Activated CD4-positive, alpha-beta T cell treated with anti-CD3 and anti-CD28 coated beads, Interleukin-2, amount 50 U/mL, for 4 hours (primary cell): ENCODE results near the gene DLX3.

Source experiments
- DNase-seq, 2 experiments: peaks; one replicate each; pipeline ENCODE4 v3.0.0-alpha.2; 2020

DLX3 gene

DNA sequence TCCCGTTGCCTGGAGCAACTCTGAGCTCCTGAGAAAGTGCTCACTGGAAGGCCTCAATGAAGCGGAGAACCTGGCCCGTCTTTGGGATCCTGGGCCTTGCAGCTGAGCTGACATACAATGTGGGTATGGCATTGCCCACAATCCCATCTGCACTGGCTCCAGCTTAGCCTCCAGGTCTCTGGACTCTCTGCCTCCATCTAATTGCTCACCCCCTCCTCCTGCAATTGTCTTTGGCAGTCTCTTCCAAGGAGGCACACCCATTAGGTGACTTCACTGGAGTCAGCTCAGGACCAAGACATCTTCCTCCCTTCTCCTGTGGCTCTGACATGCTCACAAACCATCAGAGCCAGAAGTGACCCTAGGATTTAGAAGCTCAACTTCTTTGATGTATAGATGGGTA lies 24.5 kb downstream of the DLX3 start:
- no peak for DNase-seq

DNA sequence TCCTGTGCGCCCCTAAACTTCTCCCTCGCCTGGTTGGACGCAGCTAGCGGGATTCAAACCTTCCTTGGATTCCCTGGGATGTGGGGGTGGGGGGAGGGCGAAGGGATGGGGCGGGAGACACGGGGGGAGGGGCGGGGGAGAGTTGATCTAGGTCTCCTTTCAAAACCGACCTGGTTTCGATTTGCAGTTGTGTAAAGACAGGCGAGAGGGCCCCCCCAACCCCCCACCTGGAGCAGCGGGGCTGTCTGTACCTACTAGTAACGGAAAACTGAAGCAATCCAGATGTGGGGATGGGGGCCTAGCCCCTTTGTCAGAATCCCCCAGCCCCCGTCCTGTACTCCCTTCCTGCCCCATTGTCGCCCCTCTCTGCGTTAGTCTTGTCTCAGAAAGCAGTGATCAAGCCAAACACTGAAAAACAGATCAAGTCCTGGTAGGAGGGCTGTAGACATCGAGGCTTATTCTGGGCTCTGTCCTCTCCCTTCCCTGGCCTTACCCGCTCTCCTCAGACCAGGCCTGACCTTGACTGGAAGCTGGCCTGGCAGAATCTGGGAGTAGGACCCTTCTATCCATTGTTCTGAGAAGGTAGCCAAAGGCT lies 25.1 kb downstream of the DLX3 start:
- DNase-seq, result no peak

DNA sequence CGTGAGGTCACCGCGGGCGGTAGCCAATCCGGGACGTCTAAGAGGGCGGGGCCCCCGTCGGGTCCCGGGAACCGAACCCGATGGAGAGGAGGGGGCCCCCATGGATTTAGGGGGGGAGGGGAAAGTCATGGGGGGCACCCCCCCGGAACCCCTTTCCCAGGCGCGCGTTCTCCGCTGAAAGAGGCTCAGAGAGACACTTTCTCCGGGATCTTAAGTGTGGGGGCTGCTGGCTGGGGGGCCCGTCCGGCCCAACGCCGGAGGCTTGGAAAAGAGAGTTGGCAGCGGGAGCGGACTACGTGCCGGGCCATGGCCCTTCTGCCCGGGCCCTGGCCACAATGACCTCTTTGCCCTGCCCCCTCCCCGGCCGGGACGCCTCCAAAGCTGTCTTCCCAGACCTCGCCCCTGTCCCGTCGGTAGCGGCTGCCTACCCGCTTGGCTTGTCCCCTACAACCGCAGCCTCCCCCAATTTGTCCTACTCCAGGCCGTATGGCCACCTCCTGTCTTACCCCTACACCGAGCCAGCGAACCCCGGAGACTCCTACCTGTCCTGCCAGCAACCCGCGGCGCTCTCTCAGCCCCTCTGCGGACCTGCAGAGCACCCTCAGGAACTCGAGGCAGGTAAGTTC lies 25.8 kb downstream of the DLX3 start, which contains the start of gene DLX4:
DLX4 (plus strand) TSS at position 57 of the 626 bp plus-strand sequence; CDS start at position 336, 279 bp downstream.
- DNase-seq, result no peak

DNA sequence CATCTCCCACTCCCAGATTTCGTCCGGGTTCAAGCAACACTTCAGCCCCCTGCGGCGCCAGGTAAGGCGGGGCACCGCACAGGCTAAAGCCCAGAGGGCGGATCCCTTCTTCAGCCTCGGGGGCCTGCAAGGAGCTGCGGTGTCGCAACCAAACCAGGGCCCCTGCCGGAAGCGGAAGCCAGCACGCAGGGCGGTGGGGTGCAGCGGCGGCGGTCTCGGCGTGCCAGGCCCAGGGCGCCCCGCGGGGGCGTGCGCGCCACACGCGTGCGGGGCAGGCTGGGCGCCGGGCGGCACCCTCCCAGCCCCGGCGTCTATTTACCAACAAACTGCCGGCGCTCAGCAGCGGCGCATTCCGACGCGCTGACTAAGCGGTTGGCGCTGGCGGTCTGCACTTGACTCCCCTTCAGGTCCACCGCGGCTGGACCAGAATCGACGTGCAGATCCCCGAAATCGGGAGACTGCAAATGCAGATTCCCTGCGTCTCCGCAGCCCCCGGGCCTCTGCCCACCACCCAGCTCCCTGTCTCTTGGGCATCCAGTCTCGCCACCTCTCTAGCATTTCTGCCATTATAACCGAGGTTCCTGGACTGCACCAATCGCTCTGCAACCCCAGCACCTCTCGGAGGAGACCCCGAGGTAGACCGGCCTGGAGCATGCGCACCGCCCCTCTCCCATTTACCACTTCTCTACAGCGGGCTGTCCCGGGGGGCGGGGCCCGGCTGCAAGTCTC lies 26.5 kb downstream of the DLX3 start:
- DNase-seq, result peak; percentile 44 to 55

DNA sequence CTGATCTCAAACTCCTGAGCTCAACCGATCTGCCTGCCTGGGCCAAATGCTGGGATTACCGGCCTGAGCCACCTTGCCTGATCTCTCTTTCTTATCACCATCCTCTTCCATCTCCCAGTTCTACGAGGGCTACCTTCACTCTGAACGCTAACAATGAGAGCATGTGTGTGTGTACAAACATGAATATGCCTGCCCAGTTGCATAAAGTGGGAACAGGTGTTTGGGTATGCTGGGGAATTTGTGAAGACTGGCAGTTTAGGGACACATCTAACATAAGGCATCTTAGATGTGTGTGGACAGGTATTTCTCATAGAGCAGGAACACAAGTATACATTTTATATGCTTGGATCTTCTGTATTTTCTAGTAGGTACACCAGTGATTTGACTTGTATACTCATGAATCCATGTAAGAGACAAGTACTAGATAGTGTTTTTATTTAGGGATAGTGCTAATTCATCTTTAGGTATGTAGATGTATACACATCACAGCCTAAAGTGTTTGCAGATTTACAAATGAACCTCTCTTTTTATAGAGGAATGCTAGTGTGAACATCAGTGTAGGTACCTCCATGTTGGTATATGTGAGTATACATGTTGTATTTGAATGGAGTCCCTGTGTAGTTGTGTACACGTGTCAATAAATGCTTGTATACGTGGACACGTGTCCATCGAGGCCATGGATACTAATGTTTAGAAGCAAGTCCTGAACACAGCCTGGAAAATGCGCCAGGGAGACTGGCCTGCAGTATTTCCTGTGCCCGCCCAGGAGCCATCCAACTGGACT lies 27.2 kb downstream of the DLX3 start:
- DNase-seq, result no peak

DNA sequence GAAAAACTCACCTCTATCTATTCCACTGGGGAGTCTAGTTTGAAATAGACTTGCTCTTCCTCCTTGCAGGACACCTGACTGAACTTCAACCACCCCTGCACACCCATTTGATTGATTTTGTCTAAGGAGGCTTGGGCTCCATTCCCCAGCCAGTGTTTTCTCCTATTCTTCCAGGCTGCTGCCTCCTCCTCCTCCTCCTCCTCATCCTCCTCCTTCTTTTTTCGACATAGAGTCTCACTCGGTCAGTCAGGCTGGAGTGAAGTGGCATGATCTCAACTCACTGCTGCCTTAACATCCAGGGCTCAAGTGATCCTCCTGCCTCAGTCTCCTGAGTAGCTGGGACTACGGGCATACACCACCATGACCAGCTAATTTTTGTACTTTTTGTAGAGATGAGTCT lies 27.8 kb downstream of the DLX3 start:
- no peak for DNase-seq

DNA sequence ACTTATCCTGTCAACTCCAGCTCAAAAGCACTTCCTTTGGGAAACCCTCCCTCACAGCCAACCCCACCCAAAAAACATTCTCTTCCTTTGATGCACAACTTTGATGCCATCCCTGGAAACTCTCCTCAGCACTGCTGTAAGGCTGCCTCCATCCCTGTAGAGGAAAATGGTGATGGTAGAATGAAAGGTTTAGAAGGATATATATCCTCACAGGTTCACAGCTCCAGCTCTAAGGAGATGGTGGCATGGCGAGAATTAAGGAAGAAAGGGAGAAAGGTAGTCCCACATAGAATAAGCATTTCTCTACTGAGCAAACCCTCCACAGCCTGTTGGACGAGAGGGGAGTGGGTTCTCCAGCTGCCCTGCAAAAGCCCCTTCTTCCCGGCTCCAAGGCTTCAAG lies 28.3 kb downstream of the DLX3 start:
- no peak for DNase-seq

DNA sequence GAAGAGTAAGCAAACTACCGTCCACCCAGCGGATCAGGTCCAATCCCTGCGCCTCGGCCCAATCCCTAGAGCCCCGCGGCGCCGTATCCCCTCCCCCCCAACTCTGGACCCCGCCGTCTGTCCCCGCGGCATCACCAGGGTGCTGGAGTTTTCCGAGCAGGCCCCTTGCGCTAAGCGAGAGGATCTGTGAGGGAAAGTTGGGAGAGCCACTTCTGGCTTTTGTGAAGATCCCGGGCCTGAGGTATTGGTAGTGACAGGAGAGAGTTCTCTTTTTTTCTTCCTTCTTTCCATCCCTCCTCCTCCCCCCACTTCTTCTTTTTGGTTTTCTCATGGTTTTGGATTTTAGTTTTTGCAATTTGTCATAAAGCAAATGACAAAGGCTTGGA lies 29.5 kb downstream of the DLX3 start:
- DNase-seq, result no peak

DNA sequence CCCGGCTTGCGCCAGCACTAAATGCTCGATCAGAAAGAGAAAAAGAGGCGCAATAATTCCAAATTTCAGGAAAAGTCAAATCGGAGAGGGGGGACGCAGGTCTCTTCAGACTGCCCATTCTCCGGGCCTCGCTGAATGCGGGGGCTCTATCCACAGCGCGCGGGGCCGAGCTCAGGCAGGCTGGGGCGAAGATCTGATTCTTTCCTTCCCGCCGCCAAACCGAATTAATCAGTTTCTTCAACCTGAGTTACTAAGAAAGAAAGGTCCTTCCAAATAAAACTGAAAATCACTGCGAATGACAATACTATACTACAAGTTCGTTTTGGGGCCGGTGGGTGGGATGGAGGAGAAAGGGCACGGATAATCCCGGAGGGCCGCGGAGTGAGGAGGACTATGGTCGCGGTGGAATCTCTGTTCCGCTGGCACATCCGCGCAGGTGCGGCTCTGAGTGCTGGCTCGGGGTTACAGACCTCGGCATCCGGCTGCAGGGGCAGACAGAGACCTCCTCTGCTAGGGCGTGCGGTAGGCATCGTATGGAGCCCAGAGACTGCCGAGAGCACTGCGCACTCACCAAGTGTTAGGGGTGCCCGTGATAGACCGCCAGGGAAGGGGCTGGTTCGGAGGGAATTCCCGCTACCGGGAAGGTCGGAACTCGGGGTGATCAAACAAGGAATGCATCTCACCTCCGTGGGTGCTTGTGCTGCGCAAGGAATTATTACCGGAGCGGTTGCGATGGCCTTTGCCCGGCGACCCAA lies 30.1 kb downstream of the DLX3 start:
- DNase-seq, result peak in 1 of 2 experiments; percentile 11

DNA sequence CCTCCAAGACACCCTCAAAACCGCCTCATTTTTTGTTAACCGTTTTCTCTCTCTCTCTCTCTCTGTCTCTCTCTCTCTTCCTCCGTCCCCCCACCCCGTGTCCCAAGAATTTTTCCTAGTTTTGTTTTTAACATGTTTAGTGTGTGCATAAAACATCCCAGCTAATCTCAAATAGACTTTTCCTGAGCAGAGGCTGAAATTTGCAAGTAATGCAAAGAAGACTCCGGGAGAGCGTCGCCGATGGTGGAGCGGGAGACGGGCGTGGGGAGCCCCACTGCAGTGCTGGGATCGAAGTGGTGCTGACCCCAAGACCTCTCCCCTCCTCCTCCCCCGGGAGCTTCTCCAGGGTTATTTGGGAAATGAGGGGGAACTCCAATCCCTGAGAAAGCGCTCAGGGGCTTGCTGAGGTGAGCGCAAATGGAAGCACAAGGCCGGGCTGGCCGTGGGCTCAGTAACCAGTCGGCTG lies 30.7 kb downstream of the DLX3 start:
- no peak for DNase-seq

DNA sequence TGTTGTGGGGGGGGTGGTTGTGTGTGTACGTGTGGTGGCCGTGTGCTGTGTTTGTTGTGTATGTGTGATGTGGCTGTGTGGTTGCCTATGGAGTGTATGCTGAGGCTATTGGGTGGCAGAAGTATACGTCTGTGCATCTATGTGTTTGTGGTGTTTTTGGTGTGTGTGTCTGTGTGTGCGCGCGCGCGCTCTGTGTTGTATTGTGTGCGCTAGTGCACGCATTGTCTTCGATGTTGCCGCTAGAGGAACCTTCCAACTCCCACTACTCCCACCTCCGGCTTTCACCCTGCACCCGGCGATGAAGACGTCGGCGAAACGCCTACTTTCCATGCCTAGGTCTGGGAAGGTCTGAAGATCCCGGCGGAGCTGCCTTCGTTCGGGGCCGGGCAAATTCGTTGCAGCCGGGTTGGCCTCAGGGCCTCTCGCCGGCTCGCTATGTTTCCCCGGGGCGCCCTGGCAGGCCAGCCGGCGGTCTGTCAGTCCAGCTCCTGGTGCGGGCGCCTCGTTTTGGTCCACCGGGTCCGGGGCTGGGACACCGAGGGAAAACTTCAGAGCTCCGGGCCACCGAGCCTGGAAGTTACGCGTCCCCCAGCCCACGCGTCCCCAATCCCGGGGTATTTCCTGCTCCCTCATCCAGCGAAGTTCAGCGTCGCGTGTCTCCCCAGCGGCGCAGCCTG lies 31.3 kb downstream of the DLX3 start:
- no peak for DNase-seq

DNA sequence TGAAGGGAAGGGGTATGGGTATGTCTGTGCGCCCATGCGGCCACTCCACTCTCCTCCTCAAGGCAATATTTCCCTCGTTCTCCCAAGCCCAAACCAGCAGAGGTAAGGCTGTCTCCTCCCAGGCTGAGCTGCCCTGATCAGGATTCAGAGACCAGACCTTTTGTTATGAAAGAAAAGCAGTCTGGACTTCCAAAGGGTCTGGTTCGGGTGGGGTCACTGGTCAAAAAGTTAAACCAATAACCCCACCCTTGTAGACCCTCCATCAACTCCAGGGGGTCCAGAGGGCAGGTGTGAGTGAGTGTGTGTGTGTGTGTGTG lies 31.8 kb downstream of the DLX3 start:
- DNase-seq, result no peak

DNA sequence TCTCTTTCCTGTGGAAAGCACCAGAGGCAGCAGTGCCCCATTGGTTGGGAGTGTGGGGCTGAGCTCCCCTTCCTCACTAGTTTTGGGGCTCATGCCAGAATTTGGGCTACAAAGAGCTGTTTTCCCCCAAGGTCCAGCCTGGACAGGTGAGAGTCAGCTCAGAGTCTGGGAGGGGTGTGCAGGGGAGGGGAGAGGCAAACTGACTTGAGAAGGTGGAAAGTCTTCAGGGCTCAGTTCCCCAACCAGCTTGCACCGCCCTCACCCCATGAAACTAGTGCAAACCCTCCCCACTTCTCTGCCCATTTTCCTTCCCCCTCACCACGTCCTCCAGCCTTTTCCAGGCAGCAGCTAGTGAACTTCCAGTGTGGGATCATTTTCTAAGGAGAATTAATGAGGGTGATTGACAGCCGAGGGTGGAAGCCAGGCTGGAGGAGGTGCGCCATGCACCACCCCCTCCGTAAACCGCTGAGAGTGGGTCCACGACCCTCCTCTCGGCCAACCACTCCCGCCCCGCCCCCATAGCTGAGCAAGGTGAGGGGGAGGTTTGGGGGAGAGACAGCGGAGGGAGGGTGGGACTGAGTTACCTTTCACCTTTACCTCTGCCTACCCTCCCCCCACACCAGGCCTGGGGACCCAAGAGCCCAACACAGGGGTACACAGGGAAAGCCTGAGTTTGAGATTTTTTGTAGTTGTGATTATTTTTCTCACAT lies 32.3 kb downstream of the DLX3 start:
- no peak for DNase-seq

DNA sequence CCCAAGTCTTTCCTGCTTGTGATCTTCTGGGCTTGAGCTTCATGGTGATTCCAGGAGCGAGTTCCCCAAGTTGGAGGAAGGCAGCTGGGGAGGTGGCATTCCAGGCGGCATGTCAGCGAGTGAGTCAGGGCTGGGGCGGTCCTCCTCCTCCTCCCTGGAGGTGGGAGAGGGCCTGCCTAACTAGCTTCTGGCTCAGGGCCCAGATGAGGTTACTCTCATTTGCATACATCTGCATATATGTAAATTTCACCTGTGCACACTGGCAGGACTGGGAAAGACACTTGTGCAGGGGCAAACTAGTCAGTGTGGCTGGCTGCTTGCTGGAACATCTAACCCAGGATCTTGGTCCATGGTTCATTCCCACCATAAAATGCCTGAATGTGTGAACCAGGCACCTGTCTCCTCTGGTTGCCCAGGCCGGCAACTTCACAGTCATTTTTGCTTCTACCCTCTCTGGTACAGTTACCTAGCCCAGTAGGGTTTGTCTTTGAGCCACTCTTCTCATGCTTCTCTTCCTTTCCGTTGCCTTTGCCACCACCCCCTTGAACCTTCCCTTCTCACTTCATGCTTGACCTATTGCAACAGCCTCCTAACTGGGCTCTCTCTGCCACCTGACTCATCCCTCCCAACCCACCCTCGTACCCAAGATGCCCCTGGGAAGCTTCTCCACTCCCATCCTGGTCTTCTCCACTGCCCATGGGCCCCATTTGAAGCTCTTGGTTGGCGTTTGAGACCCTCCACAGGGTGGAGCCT lies 35.7 kb downstream of the DLX3 start:
- no peak for DNase-seq

DNA sequence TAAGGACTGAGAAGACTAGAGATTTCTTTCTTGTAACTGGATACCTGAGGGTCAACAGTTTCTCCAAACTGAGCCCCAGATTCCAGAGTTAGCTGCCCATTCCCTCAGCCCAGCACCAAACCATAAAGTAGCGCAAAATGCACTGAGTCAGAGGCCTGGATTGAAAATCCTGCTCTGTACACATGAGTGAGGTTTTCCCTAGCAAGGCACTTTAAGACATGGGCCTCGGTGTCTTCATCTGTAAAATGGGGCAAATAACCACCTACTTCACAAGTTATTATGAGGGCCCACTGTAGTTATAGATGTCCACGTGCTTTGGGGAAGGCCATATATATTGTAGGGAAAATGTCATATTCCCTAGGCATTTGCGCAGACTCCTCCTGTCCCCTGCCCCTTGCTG lies 36.3 kb downstream of the DLX3 start:
- no peak for DNase-seq

DNA sequence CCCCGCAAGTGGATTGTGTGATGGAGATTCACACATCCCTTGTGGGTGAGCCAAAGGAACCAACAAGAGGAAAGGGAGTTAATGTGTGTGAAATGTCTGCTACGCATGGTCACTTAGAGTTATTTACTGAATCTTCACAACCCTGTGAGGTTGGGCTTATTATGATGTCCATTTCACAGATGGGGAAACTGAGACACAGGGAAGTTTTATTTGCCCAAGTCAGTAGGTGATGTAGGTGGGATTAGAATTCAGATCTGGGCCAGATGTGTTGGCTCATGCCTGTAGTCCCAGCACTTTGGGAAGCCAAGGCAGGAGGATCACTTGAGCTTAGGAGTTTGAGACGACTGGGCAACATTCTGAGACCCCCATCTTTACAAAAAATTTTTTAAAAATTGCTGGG lies 37.7 kb downstream of the DLX3 start:
- DNase-seq, result no peak

DNA sequence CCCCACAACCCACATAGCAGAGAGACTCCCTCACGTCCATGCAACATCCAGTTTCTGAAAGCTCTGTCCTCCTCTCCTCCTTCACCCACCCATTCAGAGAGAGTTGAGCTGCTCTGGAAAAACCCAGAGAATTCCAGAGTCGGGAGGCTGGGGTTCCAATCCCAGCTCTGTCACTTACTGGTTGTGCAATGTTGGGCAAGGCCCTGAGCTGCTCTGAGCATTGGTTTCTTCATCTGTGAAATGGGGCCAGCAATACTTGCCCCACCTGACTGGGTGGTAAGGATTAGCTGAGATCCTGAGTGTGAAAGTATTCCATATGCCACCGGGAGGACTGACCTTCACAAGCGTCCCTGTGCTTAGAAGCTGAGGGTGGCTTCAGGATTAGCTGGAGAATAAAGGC lies 38.2 kb downstream of the DLX3 start:
- no peak for DNase-seq

DNA sequence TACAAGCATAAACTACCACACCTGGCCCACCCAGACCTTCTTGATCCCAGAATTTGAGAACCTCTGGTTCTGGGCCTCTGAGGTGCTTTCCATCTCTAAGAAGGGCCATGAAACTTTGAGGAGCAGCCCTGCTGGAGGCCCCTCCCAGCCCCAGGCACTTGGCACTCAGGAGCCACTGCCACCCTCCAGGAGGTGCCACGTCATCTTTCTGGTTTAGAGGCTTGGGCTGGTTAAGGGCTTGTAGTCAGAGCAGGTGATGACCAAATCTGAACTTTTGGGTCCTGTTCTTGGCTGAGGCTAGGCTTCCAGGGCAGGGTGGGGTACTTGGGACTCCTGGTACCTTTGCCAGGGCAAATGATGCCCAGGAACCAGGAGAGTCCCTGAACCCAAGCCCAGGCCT lies 39.9 kb downstream of the DLX3 start:
- DNase-seq, result no peak

DNA sequence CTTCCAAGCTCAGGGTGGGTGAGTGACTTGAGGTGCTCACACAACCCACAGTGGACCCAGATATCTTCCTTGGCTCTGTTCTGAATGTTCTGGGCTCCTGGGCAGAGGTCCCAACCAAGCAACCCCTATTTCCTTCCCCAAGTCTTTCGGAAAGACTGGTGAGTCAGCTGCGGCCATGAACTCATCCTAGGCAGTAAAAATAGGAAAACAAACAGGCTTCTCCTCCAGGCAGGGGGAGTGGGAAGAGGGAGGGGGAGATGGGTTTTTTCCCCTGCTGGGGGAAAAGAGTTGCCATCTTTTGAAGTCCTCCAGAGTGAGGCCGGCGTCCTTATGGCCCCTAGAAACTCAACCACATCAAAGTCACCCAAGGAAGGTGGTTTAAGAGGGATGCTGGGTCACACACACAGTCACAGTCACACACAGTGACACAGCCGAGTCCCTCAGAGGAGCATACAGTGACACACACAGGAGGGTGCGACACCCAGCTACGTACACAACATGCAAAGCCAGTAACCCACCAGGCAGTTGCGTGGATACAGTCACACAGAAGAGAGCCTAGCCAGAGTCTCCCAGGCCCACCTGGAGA lies 42.0 kb downstream of the DLX3 start:
- DNase-seq, result no peak

DNA sequence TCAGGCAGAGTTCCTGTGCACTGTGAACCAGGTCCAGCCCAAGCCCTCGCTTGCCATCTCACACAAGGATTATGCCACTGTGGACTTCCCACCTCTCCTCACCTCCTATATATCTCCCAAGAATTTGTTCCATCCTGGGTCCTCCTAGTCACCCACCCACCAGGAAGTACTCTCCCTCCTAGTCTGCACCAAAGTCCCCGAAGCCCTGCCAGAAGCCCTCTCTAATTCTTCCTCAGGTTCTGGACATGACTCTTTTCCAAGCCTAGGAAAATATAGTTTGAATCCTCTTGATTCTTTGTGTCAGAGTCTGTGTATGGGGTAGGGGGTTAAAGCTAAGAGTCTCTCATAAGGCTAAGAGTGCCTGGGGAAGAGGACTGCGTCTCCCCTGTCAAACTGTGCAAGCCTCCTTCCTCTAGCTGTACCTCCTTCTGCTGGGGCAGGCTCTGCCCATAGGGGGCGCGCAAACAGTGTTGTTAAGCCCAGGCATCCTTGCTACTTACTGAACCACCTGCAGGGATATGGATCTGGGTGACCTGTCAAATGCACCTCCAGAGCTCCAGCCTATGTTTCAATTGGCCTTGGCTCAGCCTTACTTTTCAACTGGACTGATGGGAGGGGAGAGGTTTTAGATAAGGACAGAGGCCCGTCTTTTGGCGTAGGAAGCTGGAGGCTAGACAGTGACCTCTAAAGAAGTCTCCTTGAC lies 42.7 kb downstream of the DLX3 start:
- peak; percentile 77 to 81 for DNase-seq
